ENCODE results near the gene TLX1.
"Not testable (repeated sequence)": the region's sequence is repeated elsewhere in the genome, so short reads cannot be mapped to it uniquely, and the experiment has no call there.

The TLX1 gene

DNA sequence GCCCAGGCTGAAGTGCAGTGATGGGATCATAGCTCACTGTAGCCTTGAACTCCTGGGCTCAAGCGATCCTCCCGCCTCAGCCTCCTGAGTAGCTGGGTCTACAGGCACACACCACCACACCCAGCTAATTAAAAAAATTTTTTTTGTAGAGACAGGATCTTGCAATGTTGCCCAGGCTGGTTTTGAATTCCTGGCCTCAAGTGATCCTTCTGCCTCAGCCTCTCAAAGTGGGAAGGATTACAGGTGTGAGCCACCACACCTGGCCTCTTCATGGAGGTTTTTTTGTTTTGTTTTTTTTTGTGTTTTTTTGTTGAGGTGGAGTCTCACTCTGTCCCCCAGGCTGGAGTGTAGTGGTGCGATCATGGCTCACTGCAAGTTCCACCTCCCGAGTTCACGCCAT lies 23.4 kb downstream of the TLX1 start:
- DNase-seq = not testable (repeated sequence)

DNA sequence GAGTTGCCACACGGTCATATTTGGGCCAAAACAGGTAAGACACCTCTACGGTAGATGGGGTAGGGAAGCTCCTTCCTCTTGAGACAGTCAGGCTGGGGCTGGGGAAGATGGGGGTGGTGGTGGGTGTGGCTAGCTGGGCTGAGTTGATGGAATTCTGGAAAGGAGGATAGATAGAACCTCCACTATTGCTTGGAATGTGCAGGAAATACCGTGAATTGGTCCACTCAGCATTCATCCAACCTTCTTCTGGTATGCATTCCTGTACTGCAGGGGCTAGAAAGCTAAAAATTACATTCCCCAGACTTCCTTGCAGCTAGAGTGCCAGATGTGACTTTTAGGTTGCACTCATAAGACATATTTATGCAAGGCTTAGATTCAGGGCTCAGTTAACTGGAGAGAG lies 24.8 kb downstream of the TLX1 start:
- DNase-seq = no peak

DNA sequence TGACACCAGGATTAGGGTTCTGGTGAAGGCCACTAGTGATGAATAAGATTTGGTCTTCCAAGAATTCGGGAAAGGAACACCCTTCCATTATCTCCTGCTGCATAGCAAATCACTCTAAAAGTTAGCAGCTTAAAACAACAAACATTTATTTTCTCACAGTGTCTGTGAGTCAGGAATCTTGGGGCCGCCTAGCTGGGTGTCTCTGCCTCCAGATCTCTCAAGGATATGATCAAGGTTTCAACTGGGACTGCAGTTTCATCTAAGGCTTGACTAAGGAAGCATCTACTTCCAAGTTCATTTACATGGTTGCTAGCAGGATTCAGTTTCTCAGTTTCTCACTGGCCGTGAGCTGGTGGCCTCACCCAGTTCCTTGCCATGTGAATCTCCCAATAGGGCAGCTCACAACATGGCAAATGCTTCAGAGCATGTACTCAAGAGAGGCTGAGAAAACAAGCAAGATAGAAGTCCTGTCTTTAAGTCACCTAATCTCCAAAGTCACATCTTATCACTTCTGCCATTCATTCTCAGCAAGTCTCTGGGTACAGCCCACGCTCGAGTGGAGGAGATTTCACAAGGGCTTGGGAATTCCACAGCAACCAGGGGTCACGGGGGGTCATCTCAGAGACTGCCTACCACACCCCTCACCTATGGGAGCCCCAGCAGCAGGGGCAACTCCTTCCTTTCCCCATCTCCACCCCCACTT lies 26.8 kb downstream of the TLX1 start:
- DNase-seq = no peak

DNA sequence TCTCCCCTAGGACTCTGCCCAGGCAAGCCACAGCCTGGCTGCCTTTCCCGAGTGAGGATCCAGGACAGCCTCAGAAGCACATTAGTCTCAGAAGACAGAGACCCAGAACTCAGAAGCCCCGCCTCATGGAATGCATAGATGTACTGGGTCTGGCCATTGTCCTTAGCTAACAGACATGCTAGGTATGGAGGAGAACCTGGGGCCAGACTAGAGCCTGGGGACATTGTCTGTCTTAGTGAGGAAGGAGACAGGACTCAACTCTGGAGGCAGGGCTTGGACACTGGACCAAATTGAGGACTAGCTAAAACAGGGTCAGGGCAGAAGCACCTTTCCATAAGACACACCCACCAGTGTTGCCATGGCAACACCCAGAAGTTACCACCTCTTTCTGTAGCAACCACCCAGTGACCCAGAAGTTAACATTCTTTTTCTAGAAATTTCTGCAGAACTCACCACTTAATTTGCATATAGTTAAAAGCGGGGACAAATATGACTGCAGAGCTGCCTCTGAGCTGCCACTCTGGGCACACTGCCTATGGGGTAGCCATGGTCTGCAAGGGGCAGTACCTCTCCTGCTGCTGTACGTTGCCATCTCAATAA lies 27.5 kb downstream of the TLX1 start:
- DNase-seq = peak; percentile 75

DNA sequence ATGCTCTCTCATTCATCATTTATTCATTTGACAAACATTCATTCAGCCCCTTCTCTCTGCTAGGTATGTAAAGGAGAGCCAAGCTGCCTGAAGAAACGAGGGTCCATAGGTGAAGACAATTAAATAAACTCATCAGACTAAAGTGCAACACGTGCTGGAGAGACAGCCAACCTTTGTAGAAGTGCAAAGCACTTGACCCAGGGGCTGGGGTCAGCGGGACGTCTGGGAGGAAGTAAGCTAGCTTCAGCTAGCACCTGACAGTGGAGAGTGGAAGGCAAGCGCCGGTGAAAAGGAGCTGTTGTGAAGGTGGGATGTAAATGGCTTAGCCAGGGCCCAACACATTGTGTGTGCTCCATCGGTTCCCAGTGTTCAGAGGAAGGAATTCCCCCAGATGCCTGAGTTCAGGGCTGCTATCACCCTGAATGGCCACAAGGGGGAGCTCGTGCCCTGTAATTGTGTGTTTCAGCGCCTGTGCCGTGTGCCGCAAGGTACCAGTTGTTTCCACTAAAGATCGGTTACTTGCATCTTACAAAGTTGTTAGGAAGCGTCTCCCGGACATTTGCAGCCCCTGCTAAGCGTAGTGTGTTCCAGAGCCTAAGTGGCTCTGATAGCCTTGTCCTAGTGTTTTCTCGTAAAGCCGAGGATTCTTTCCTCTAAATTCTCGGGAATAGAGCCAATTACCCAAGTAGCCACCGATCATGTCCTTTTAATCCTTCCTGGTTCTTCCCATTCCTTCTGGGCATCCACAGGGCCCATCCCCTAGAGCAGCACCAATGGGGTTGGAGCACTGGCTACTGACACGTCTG lies 30.6 kb downstream of the TLX1 start:
- peak; percentile 89 for DNase-seq

DNA sequence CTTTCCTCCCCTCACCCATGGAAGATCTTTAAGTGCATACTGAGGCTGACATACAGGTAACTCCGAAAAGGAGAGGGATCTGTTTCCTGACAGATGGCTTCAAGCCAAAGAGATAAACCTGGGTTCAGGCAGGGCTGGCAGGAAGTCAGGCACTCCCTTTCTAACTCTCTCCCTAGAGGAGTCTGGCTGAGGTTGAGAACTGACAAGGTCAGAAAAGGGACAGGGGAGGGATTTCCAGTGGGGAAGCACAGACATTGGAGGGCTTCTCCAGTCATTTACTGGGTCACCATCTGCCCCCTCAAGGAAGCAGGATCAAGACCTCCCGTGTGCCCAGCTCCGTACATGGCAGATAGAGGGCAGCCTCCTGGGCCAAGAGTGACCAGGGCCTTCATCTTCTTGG lies 31.6 kb downstream of the TLX1 start:
- DNase-seq = no peak

DNA sequence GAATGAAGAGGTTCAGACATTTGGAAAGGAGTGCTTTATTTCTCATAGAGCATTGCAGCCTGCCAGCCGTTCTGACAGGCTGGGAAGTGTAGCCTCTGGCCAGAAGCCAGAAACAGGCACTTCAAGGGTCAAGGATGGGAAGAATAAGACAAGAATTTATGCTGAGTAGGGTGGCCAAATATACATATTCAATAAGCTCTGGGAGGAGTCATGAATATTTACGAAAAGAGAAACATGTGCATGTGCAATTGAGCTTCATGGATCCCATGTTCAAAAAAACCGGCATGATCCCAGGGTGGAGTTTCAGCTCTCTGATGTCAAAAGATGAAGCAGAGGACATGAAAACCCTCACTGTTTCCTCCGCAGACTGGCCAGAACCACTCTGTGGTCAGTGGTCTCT lies 32.9 kb downstream of the TLX1 start:
- no peak for DNase-seq

DNA sequence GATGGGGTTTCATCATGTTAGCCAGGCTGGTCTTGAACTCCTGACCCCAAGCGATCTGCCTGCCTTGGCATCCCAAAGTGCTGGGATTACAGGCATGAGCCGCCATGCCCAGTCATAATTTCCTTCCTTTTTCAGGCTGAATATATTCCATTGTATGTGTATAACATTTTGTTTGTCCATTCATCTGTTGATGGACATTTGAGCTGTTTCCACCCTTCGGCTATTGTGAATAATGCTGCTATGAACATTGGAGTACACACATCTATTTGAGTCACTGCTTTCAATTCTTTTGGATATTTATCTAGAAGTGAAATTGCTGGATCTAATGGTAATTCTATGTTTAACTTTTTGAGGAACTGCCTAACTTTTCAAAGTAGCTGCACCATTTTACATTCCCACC lies 34.6 kb downstream of the TLX1 start:
- DNase-seq = no peak

DNA sequence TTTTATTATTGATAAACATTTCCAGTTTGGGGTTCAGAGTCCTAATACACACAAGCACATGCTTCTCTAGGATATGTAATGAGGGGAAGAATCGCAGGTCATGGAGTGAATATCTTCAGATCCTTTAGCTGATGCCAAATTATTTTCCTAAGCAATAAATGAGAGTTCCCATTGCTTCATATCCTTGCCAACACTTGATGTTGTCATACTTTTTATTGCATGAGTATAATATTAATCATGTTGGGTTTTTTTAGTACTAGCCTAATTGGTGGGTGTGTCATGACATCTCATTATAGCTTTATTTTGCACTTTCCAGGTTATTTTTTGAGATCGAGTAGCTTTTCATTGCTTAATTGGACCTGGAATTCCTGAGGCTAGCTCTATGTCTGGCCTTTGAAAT lies 35.3 kb downstream of the TLX1 start:
- no peak for DNase-seq

DNA sequence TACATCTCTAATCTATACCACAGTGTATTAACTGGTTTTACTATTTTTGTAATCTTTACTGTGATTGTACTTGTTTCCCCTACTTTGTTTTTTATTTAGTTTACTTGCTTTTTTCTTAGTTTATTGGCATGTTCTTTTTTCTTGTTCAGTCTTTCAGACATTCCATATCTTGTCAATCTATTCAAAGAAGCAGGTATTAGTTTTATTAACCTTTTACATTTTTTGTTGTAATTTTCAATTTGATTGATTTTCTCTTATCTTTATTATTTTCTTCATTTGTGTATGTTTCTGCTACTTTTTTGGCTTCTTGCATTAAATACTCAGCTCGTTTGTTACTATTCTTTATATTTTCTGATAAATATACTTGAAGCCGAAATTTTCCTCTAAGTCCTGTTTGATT lies 41.6 kb downstream of the TLX1 start:
- DNase-seq = no peak

DNA sequence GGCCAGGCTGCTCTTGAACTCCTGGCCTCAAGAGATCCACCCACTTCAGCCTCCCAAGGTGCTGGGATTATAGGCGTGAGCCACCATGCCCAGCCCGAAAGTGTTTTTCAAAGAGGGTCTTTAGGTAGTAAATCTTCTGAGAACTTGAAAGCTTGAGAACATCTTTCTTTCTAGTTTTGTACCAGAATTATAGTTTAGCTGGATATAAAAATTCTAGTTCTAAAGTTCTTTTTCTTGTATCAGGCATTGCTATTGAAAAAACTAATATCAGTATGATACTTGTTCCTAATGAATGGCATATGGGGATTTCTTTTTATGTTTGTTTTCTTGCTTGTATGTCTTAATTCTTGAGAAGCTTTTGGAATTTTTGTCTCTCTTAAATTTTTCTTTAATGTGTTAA lies 43.2 kb downstream of the TLX1 start:
- DNase-seq = no peak

DNA sequence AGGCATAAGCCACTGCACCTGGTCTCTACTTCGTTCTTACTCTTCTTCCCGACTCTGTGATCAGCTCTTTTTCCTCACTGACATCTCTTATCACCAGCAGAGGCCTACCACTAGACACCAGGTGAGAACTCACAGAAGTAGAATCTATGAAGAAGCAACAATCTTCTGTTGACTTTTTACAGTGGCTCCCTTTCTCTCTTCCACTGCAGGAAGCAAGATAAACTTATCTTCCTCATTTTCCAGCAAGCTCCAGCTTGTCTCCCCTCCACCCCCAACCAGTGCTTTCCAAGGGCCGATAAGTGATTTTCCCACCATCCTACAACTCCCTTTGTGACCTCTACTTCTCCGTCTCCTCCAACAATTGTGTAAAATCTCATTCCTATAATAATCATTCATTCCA lies 45.5 kb downstream of the TLX1 start:
- no peak for DNase-seq

DNA sequence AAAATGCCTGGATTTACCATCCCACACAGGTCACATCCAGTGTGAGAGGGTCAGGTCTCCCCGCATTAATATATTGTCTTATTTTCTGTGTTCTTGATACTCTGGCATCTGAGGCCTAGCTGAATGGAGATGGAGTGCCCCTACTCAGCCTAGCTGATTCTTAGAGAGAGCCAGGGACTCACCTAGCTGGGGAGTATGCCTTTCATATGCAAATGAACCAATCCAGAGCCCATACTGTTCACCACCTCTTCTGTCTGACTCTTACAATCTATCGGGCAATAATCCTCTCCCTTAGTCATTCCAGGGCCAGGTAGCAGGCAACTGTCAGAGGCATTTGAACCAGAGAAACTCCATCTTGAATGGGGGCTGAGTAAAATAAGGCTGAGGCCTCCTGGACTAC lies 51.8 kb downstream of the TLX1 start:
- no peak for DNase-seq

DNA sequence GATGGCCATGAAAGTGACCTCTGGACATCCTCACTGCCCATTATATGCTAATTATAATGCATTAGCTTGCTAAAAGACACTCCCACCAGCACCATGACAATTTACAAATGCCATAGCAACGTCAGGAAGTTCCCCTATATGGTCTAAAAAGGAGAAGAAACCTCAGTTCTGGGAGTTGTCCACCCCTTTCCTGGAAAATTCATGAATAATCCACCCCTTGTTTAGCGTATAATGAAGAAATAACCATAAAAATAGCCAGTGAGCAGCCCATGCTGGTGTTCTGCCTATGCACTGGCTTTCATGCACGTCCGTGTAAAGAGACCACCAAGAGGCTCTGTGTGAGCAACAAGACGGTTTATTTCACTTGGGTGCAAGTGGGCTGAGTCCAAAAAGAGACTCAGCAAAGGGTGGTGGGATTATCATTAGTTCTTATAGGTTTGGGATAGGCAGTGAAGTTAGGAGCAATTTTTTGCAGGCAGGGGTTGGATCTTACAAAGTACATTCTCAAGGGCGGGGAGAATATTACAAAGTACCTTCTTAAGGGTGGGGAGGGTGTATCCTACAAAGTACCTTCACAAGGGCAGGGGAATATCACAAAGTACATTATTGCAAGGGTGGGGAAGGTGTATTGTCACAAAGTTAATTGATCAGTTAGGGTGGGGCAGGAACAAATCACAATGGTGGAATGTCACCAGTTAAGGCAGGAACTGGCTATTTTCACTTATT lies 52.5 kb downstream of the TLX1 start:
- no peak for DNase-seq

Data from islet precursor cell (in vitro differentiated cells).